Measurements from ENCODE around the gene TP53TG3.
"Not testable (repeated sequence)": the region's sequence is repeated elsewhere in the genome, so short reads cannot be mapped to it uniquely, and the experiment has no call there.

DNA sequence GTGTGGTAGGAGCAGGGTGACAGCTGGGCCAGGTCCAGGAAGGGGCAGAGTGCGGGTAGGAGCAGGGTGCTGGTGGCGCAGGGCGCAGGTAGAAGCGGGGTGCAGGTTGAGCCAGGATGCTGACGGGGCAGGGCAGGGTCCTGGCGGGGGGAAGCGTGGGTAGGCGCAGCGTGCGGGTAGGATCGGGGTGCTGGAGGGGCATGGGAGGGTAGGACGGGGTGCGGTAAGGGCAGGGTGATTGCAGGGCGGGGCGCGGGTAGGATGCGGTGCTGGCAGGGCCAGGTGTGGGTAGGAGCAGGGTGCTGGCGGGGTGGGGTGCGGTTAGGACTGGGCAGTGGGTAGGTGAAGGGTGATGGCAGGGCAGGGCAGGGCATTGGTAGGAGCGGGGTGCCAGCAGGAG lies 38.4 kb downstream of the TP53TG3 start:
- TF ChIP-seq, protein P1, sequence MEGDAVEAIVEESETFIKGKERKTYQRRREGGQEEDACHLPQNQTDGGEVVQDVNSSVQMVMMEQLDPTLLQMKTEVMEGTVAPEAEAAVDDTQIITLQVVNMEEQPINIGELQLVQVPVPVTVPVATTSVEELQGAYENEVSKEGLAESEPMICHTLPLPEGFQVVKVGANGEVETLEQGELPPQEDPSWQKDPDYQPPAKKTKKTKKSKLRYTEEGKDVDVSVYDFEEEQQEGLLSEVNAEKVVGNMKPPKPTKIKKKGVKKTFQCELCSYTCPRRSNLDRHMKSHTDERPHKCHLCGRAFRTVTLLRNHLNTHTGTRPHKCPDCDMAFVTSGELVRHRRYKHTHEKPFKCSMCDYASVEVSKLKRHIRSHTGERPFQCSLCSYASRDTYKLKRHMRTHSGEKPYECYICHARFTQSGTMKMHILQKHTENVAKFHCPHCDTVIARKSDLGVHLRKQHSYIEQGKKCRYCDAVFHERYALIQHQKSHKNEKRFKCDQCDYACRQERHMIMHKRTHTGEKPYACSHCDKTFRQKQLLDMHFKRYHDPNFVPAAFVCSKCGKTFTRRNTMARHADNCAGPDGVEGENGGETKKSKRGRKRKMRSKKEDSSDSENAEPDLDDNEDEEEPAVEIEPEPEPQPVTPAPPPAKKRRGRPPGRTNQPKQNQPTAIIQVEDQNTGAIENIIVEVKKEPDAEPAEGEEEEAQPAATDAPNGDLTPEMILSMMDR (IDR thresholded peaks at IDR 0.05), result not testable (repeated sequence)
- not testable (repeated sequence) for TF ChIP-seq POLR2A (IDR thresholded peaks at IDR 0.05)
